ENCODE data around the gene STMN3.
"Not testable (repeated sequence)": the region's sequence is repeated elsewhere in the genome, so short reads cannot be mapped to it uniquely, and the experiment has no call there.

Gene STMN3

GRCh38 chr20:63653974-63654668 lies 897 bp upstream of the STMN3 start:
- no peak for DNase-seq

DNA sequence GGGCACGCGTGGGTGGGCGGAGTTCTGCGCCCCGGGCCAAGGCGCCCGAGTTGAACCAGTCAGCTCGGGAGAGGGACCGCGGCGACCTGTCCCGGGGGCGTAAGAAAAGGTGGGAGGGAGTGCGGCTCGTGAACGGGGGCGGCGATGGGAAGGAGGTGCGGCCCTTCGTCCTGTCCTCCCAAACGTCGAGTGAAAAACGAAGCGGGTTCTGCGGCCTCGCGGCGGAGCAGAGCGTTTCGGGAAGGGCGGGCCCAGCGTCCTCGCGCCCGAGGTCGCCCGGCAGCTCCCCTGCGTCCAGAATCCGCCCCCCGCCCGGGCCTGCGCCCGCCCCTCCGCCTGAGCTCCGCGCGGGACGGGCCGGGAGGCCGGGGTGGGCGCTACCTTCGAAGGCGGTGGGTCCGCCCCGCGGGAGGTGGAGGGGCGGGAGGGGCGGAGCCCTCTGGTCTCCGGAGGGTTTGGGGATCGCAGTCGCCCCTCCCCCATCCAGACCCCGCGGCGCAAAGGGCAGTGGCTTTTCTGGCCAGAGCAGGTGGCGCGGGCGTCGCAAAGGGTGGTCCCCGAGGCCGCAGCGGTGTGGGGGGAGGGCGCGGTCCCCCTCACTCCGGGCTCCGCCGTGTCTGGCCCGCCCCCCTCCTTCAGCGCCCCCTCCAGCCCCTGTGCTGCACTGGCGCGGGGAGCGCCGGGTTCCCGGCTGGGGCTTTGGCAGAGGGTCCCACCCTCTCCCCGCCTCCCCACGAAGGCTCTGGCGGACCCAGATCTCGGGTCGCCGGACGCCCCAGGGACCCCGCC lies 838 bp downstream of the STMN3 start:
- DNase-seq: no peak

DNA sequence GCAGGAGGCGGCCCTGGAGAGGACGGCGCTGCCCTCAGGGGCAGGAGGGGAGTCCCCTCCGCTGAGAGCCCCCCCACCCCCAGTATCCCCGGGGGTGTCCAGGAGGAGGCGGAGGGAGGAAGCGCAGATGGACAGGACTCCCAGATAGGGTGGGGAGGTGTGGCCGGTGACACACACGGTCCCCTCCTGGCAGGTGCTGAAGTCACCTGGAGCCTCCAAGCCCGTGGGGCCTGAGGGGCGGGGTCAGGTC lies 1.4 kb downstream of the STMN3 start:
- no peak for DNase-seq

DNA sequence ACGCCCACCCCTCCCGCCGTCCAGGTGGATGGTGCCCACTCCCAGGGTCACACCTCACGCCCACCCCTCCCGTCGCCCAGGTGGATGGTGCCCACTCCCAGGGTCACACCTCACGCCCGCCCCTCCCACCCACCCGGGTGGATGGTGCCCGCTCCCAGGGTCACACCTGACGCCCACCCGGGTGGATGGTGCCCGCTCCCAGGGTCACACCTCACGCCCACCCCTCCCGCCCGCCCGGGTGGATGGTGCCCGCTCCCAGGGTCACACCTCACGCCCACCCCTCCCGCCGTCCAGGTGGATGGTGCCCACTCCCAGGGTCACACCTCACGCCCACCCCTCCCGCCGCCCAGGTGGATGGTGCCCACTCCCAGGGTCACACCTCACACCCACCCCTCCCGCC lies 2.7 kb downstream of the STMN3 start:
- DNase-seq: not testable (repeated sequence)

- DNase-seq: no peak
These were observed 4.2 kb downstream of the STMN3 start for GRCh38 chr20:63648895-63649589.

DNA sequence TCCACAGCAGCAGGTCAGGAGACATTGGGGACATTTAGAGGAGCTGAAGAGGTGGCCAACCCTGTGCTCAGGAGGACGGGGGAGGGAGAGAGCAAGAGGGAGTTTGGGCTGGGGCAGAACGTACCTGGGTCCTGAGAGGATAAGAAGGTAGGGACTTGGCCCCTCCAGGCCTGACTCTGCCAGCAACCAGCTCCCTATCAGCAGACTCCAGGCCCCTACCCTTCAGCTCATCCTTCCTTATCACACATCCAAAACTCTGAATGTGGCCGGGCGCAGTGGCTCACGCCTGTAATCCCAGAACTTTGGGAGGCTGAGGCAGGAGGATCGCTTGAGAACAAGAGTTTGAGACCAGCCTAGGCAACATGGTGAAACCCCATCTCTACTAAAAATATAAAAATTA lies 5.0 kb downstream of the STMN3 start:
- DNase-seq: no peak

DNA sequence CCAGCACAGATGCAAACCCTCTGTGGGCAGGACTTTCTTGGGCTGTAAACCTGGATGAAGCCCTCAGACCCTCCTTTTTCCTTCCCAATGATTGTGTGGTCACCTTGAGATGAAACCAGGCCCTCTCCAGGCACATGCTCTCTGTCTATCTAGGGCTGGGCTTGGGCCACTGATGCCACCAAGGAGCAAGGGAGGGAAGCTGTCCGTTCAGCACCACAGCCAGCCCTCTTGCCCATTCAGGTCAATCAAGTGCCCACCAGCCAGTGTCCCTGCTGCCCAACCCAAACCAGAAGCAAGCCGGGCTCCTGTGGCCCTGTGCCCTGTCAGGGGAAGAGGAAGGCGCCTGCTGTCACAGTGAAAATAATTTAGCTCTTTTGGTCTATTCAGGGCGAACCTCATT lies 8.0 kb downstream of the STMN3 start:
- no peak for DNase-seq

DNA sequence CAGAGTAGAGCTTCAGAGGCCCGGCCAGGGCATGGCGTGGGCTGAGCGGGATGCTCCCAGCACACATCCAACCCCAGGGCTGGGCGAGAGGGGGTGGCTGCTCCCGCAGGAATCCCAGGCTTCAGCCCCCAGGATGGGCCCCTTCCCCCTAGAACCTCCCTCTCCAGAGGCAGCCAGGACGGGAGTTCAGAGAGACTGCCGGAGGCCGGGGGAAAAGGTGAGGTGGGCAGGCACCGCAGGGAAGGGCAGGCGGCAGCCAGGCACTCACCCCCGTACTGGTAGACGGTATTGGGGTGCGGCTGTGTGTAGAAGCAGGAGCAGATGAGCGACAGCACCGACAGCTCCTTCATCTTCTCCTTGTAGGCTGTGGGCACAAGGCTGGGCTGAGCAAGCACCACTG lies 9.3 kb downstream of the STMN3 start:
- DNase-seq: no peak

DNA sequence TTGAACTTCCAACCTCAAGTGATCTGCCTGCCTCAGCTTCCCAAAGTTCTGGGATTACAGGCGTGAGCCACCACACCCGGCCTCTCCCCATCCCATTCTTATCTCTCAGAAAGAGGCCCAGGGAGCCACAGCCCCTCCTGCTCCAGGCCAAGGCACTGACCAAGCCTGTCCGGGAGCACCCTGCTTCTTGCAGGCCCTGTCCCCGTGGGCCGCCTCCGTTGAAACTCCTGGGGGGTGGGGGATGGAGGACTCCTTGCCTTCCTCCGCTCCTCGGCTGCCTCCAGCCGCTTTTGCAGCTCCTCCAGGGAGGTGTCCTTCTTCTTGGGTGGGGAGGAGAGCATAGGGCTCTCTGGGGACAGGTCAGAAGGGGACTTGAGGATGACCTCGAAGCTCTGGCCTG lies 9.7 kb downstream of the STMN3 start:
- no peak for DNase-seq

- no peak for DNase-seq
These were observed 10.5 kb downstream of the STMN3 start for GRCh38 chr20:63642527-63643247.

DNA sequence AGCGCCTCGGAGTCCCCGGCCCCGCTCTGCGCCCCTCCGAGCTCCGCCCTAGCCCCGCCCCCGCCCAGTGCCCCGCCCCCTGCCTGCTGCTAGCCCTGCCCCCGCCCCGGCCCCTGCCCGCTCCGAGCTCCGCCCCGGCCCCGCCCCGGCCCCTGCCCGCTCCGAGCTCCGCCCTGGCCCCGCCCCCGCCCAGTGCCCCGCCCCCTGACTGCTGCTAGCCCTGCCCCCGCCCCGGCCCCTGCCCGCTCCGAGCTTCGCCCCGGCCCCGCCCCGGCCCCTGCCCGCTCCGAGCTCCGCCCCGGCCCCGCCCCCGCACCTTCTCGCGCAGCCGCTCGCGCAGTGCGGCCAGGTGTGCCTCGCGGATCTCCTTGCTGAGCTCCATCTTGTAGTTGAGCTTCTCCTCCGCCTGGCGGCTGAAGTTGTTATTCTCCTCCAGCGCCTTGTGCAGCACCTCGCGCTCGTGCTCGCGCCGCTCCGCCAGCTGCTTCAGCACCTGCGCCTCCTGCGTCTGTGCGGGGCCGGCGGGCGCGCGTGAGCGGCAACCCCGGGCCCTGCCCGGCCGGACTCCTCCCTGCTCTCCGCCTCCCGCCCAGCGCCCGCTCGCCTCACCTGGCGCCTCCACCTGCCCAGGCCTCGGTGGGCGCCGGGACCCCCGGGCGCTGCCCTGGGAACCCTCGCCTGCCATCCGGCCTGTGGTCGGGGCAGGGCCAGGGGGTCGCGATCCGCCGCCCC lies 11.3 kb downstream of the STMN3 start:
- DNase-seq: peak; percentile 70

GRCh38 chr20:63641146-63641791 lies 12.0 kb downstream of the STMN3 start:
- DNase-seq: no peak

GRCh38 chr20:63640686-63641085 lies 12.5 kb downstream of the STMN3 start:
- DNase-seq: not testable (repeated sequence)

DNA sequence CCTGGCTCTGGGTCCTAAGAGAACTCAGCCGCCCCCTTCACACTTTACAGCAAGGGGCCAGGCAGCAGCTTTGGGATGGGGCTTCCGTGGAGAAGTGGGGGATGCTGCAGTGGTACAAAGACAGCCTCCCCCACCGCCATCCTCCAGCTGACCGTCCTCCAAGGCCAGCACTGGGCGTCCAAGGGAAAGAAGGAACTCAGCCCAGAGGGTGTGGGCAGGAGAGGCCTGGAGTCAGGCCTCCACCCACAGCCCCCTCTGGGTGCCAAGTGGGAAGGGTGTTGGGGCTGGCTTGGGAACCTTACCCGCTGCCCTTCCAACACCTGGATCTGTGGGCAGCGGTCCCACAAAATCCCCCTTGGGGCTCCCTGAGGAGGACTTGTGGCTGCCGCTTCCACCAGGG lies 13.1 kb downstream of the STMN3 start:
- DNase-seq: no peak

DNA sequence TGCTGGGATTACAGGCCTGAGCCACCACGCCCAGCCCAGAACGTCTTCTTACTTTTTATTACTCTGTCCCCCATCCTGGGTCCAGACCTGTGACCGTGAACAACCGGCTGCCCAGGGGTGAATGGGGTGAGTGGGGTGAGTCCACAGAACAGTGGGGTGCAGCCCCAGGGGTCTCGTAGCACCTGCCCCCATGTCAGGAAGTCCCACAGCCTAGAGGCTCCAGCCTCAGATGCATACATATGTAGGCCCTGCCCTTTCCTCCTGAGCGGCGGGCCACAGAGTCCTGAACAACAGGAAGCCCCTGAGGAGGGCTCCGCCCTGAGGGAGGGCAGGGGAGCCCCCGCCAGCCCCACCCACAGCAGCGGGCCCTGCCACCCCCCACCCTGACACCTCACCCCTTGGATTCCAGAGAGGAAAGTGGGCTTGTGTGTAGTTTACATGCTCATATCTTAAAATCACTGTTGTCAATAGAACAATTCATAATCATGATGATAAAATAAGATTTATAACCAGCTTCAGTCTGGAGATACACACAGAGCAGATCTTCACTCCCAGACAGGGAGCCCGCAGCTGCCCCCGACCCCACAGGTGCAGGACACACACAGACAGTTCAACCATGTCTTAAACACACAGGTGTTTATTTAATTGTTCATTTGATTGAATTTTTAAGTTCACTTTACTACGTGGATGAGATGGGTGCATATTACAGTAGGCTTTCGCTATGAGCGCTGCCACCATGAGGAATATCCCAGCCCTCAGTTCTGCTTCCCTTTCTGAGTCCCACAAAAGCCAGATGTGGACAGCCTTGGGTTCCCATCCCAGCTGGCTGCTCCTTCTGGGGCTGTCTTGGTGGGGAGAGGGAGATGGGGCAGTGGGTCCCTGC lies 13.9 kb downstream of the STMN3 start:
- DNase-seq: no peak

GRCh38 chr20:63636752-63637628 lies 16.2 kb downstream of the STMN3 start:
- no peak for DNase-seq

DNA sequence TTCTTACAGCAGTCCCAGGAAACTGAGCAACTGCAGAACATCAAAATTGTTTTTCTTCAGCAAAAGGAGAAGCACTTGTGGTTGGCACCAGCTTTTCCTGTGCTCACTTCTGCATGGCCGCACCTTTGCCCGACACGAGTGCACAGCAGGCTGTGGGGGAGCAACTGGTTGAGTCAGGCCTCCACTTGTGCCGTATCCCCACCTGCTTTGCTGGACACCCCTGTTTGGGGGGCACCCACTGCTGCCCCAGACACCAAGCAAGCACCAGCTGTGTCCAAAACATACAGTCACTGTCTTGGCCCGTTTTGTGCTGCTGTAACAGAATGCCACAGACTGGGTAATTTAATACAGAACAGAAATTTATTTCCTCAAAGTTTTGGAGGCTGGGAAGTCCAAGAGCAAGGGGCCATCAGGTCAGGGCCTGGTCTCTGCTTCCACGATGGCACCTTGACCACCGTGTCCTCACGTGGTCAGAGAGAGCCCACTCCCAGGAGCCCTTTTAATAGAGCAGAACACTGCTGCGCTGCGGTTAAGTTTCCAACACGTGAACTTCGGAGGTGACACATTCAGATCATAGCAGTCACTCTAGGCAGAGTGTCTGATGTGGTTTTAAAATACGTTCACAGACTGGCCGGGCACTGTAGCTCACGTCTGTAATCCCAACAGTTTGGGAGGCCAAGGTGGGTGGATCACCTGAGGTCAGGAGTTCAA lies 17.6 kb downstream of the STMN3 start:
- DNase-seq: no peak

- no peak for DNase-seq
These were observed 19.5 kb downstream of the STMN3 start for GRCh38 chr20:63633732-63634131.

DNA sequence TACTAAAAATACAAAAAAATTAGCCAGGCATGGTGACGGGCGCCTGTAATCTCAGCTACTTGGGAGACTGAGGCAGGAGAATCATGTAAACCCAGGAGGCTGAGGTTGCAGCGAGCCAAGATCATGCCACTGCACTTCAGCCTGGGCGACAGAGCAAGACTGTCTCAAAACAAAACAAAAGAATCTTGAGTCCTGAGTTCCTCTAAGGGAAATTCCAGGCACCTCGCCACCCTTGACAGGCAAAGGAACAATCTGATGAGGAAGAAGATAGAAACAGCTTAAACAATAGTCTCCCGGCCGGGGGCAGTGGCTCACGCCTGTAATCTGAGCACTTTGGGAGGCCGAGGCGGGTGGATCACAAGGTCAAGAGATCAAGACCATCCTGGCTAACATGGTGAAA lies 21.8 kb downstream of the STMN3 start:
- DNase-seq: peak; percentile 62

GRCh38 chr20:63630956-63631355 lies 22.3 kb downstream of the STMN3 start:
- not testable (repeated sequence) for DNase-seq
